ENCODE data around the gene HARBI1. TPM values are rescaled to one million over a fixed set of nuclear protein-coding genes. Genes with fewer than 3 reads are reported as not detected.

Gene HARBI1
- total RNA-seq, 2 experiments from 2014 or later, result 18.2 to 18.7 TPM

- ATAC-seq (ENCODE audit: poor library complexity) (no peak), DNase-seq (no peak)
- H3K4me1 Mint-ChIP-seq (ENCODE audit: low read depth), result peaks cover 16% of the 10 kb centered on the region
- peak overlapping the region; percentile 34 for H3K4me3 Mint-ChIP-seq
- POLR2A ChIA-PET, result no interaction called here
- no peaks in the 10 kb centered on the region for H3K27me3 Mint-ChIP-seq
- Histone ChIP-seq H3K36me3 (ENCODE audit: insufficient read depth, low read length) (no peaks in the 10 kb centered on the region), H3K4me3 (ENCODE audit: low read length) (no peak overlapping the region), H3K9me3 (ENCODE audit: control insufficient read depth in 1 of 2, insufficient read depth in 1 of 2, low read length in 2 of 2) (no peaks in the 10 kb centered on the region), H3K27me3 (ENCODE audit: control insufficient read depth in 1 of 2, insufficient read depth in 2 of 2, low read length in 2 of 2) (no peaks in the 10 kb centered on the region), H3K27ac (ENCODE audit: low read depth in 1 of 2, low read length in 2 of 2) (no peak overlapping the region), H3K4me1 (ENCODE audit: insufficient read depth, low read length) (peaks cover 7% of the 10 kb centered on the region)
- CTCF ChIA-PET, result no interaction called here
- H3K9me3 Mint-ChIP-seq, result no peaks in the 10 kb centered on the region
- TF ChIP-seq CTCF (IDR thresholded peaks at IDR 0.05), result no peak
- intact Hi-C loops (cut with DNase I, micrococcal nuclease), result loop anchor here in 1 of 2 experiments (10.0 kb wide), 1 partner anchor 337 kb away; the partner anchor contains the start of gene CSTPP1
- peaks cover 15% of the 10 kb centered on the region for H3K36me3 Mint-ChIP-seq (ENCODE audit: low read depth)
- H3K27ac Mint-ChIP-seq, result no peak overlapping the region
Observed at GRCh38 chr11:46597609-46598219, 19.3 kb downstream of the HARBI1 start.

GRCh38 chr11:46597155-46597554 is 19.9 kb downstream of the HARBI1 start:
- CTCF ChIA-PET, result interaction anchor here (1.0 kb wide), 1 partner anchor 20 kb away, joined by 3 read pairs; the partner anchor contains the start of gene ATG13
- TF ChIP-seq CTCF (IDR thresholded peaks at IDR 0.05), result no peak
- H3K27ac Mint-ChIP-seq, result no peak overlapping the region

GRCh38 chr11:46594785-46595184 is 22.2 kb downstream of the HARBI1 start:
- POLR2A ChIA-PET, result interaction anchor here (0.6 to 2.4 kb wide), 4 partner anchors 23 to 106 kb away, joined by 3 to 35 read pairs (median 18); partner anchors contain the start of genes ARHGAP1, ATG13, HARBI1 and ZNF408
- no peaks in the 10 kb centered on the region for H3K27me3 Mint-ChIP-seq
- no peaks in the 10 kb centered on the region for H3K9me3 Mint-ChIP-seq
- peaks cover 36% of the 10 kb centered on the region for H3K4me1 Mint-ChIP-seq (ENCODE audit: low read depth)
- intact Hi-C loops (cut with DNase I, micrococcal nuclease), result loop anchor here (1.0 to 10.0 kb wide), 5 partner anchors 22 to 677 kb away; partner anchors contain the start of genes ATG13 (in 1 of the 2), CSTPP1 (in 1 of the 2), HARBI1 (in 1 of the 2) and PEX16 (in 1 of the 2)
- CTCF ChIA-PET, result interaction anchor here (0.7 to 1.6 kb wide), 2 partner anchors 23 to 33 kb away, joined by 5 to 6 read pairs; partner anchors contain the start of genes ATG13 and HARBI1
- Histone ChIP-seq H3K4me1 (ENCODE audit: insufficient read depth, low read length) (peaks cover 33% of the 10 kb centered on the region), H3K27me3 (ENCODE audit: control insufficient read depth in 1 of 2, insufficient read depth in 2 of 2, low read length in 2 of 2) (no peaks in the 10 kb centered on the region), H3K9me3 (ENCODE audit: control insufficient read depth in 1 of 2, insufficient read depth in 1 of 2, low read length in 2 of 2) (no peaks in the 10 kb centered on the region), H3K36me3 (ENCODE audit: insufficient read depth, low read length) (no peaks in the 10 kb centered on the region), H3K4me3 (ENCODE audit: low read length) (no peak overlapping the region), H3K27ac (ENCODE audit: low read depth in 1 of 2, low read length in 2 of 2) (no peak overlapping the region)
- no peak overlapping the region for H3K27ac Mint-ChIP-seq
- H3K4me3 Mint-ChIP-seq, result peak overlapping the region; percentile 92
- no peak for ATAC-seq (ENCODE audit: poor library complexity)
- H3K36me3 Mint-ChIP-seq (ENCODE audit: low read depth), result peaks cover 22% of the 10 kb centered on the region
- no peak for TF ChIP-seq CTCF (IDR thresholded peaks at IDR 0.05)
- no peak for DNase-seq

More at GRCh38 chr11:46597155-46597554, 19.9 kb downstream of the HARBI1 start:
- no peaks in the 10 kb centered on the region for H3K36me3 ChIP-seq (ENCODE audit: insufficient read depth, low read length)
- DNase-seq (no peak), ATAC-seq (ENCODE audit: poor library complexity) (no peak)
- no peak overlapping the region for H3K27ac ChIP-seq (ENCODE audit: low read depth in 1 of 2, low read length in 2 of 2)
- Mint-ChIP-seq H3K4me3 (no peak overlapping the region), H3K9me3 (no peaks in the 10 kb centered on the region), H3K27me3 (no peaks in the 10 kb centered on the region), H3K4me1 (ENCODE audit: low read depth) (peaks cover 21% of the 10 kb centered on the region), H3K36me3 (ENCODE audit: low read depth) (peaks cover 15% of the 10 kb centered on the region)
- POLR2A ChIA-PET, result no interaction called here
- H3K4me3 ChIP-seq (ENCODE audit: low read length), result no peak overlapping the region
- no peaks in the 10 kb centered on the region for H3K9me3 ChIP-seq (ENCODE audit: control insufficient read depth in 1 of 2, insufficient read depth in 1 of 2, low read length in 2 of 2)
- intact Hi-C loops (cut with DNase I, micrococcal nuclease), result loop anchor here in 1 of 2 experiments (10.0 kb wide), 1 partner anchor 338 kb away; the partner anchor contains the start of gene CSTPP1
- no peaks in the 10 kb centered on the region for H3K27me3 ChIP-seq (ENCODE audit: control insufficient read depth in 1 of 2, insufficient read depth in 2 of 2, low read length in 2 of 2)
- H3K4me1 ChIP-seq (ENCODE audit: insufficient read depth, low read length), result peaks cover 13% of the 10 kb centered on the region
